K562 (cell line): Measurements from ENCODE around the gene BIRC7. TPM values are rescaled to one million over a fixed set of nuclear protein-coding genes. Genes with fewer than 3 reads are reported as not detected.

Source experiments
- ATAC-seq: fragments of 200-7000 bp; cut with Tn5 transposase; 3 replicates; pipeline ENCODE4 v1.9.1; 2020; ENCODE audit warnings: moderate library complexity
- BruUV-seq: library from RNA; stranded (reverse); fragments of 400-500 nt; replicated peaks from 2 replicates; lab custom pipeline; 2021; lab: Mats Ljungman, UMichigan
- CTCF ChIA-PET: fragments of 300-600 bp; formaldehyde crosslinking; extraction: SDS; loops from one replicate; lab custom pipeline; 2021; ENCODE audit warnings: low intra/inter-chr PET ratio; lab: Yijun Ruan, JAX
- POLR2A ChIA-PET: fragments of 300-600, 350-650 bp; sonication (Branson Sonifier 250); formaldehyde crosslinking; extraction: SDS; loops from one replicate; lab custom pipeline; 2021; ENCODE audit warnings: antibody characterized with exemption, inconsistent platforms; lab: Yijun Ruan, JAX
- DNase-seq, 4 experiments: peaks; one replicate each; pipeline versions ENCODE4 v3.0.0 to v3.0.0-alpha.2; 2011 to 2018; ENCODE audit warnings: low spot score in 3 of 4, mixed read lengths in 3 of 4; ENCODE audit errors: extremely low read depth in 1 of 4
- FAIRE-seq: peaks from 2 replicates; lab custom pipeline; 2011; peaks lifted over from hg19 to GRCh38; lab: Jason Lieb, UNC
- H2AFZ ChIP-seq: 2 replicates; pipeline ENCODE4 v1.6.0; 2011; ENCODE audit warnings: low read depth, low read length, control low read depth, inconsistent platforms
- H3K27ac ChIP-seq: fragments of 200-600 bp; 3 replicates; pipeline ENCODE4 v1.8.0; 2011; ENCODE audit warnings: low read depth, mild to moderate bottlenecking, control low read depth, inconsistent platforms, low read length, moderate library complexity, mixed read lengths; ENCODE audit errors: extremely low read depth
- H3K27me3 ChIP-seq, 2 experiments: fragments of 300-600 bp in 1 of 2; 2 replicates in 1 of 2; 3 replicates in 1 of 2; pipeline versions ENCODE4 v1.6.0 to v1.8.0; 2011; ENCODE audit warnings: inconsistent platforms in 2 of 2, low read length in 2 of 2, mild to moderate bottlenecking in 1 of 2, mixed read lengths in 1 of 2, moderate library complexity in 1 of 2; ENCODE audit not compliant: control insufficient read depth in 2 of 2, insufficient read depth in 2 of 2
- H3K36me3 ChIP-seq: fragments of 300-600 bp; 3 replicates; pipeline ENCODE4 v1.8.0; 2011; ENCODE audit warnings: mild to moderate bottlenecking, low read length, inconsistent platforms; ENCODE audit not compliant: control insufficient read depth, insufficient read depth
- H3K4me1 ChIP-seq, 2 experiments: fragments of 200-600 bp in 1 of 2; replicated peaks in 1 of 2; 2 replicates in 1 of 2; 3 replicates in 1 of 2; pipeline versions ENCODE4 v1.5.1 to v1.8.0; 2011; ENCODE audit warnings: inconsistent platforms in 2 of 2, low read length in 2 of 2, mild to moderate bottlenecking in 1 of 2, mixed read lengths in 1 of 2, moderate library complexity in 1 of 2; ENCODE audit not compliant: control insufficient read depth in 2 of 2, insufficient read depth in 2 of 2
- H3K4me2 ChIP-seq: 2 replicates; pipeline ENCODE4 v1.6.1; 2011; ENCODE audit warnings: low read length, control low read depth, inconsistent platforms, mixed read lengths; ENCODE audit not compliant: insufficient read depth
- H3K4me3 ChIP-seq: fragments of 200-600 bp; sonication (generic), shearing (Covaris generic); 2 replicates; pipeline ENCODE4 v1.5.1; 2016; ENCODE audit warnings: control low read depth, inconsistent platforms
- H3K79me2 ChIP-seq: fragments of 200-600 bp; 3 replicates; pipeline ENCODE4 v1.8.0; 2011; ENCODE audit warnings: low read length, inconsistent platforms; ENCODE audit not compliant: control insufficient read depth, insufficient read depth
- H3K9ac ChIP-seq, 2 experiments: 2 replicates each; pipeline versions ENCODE4 v1.6.0 to v1.6.1; 2011; ENCODE audit warnings: low read depth in 2 of 2, low read length in 2 of 2, control low read depth in 1 of 2, inconsistent platforms in 1 of 2, mild to moderate bottlenecking in 1 of 2, mixed read lengths in 1 of 2; ENCODE audit not compliant: insufficient read depth in 1 of 2
- H3K9me1 ChIP-seq: one replicate; pipeline ENCODE4 v1.6.0; 2011; ENCODE audit warnings: inconsistent platforms, mild to moderate bottlenecking, low read length, moderate library complexity; ENCODE audit not compliant: control insufficient read depth, insufficient read depth
- H3K9me3 ChIP-seq: replicated peaks from 2 replicates; pipeline ENCODE4 v1.5.1; 2011; ENCODE audit warnings: low read depth, low read length, inconsistent platforms; ENCODE audit not compliant: control insufficient read depth, insufficient read depth
- H4K20me1 ChIP-seq: replicated peaks from 2 replicates; pipeline ENCODE4 v1.6.1; 2011; ENCODE audit warnings: low read length, inconsistent platforms, mixed read lengths; ENCODE audit not compliant: control insufficient read depth, insufficient read depth
- BDP1 ChIP-seq: IDR thresholded peaks from 3 replicates; pipeline ENCODE4 v1.6.1; 2011; ENCODE audit not compliant: insufficient read length, insufficient read depth
- C11orf30 ChIP-seq: fragments of 450-650 bp; IDR thresholded peaks from 2 replicates; pipeline ENCODE4 v1.6.1; 2016; ENCODE audit warnings: low read depth, mild to moderate bottlenecking
- CBX3 ChIP-seq, 2 experiments: IDR thresholded peaks; 1 replicate in 1 of 2; 2 replicates in 1 of 2; pipeline ENCODE4 v1.6.1; 2012; ENCODE audit warnings: inconsistent platforms in 2 of 2, low read length in 2 of 2, borderline replicate concordance in 1 of 2, control low read depth in 1 of 2
- CBX8 ChIP-seq: fragments of 200-600 bp; sonication (generic); IDR thresholded peaks from 2 replicates; pipeline ENCODE4 v1.6.1; 2012; ENCODE audit warnings: borderline replicate concordance, mixed run types, low read depth, mild to moderate bottlenecking, moderate library complexity, mixed read lengths, low read length, control low read depth, inconsistent platforms; ENCODE audit not compliant: poor library complexity, severe bottlenecking; ENCODE audit errors: extremely low read depth
- NR2F6 ChIP-seq: fragments of 450-650 bp; formaldehyde crosslinking; IDR thresholded peaks from 2 replicates; pipeline ENCODE4 v1.4.0; 2020; ENCODE audit warnings: mild to moderate bottlenecking
- NR4A1 ChIP-seq, 2 experiments: fragments of 250-450 bp in 1 of 2; fragments of 450-650 bp in 1 of 2; sonication (Bioruptor Pico) in 1 of 2; IDR thresholded peaks; 2 replicates each; pipeline versions ENCODE4 v1.4.0 to v1.6.1; 2016 to 2020; ENCODE audit warnings: mild to moderate bottlenecking in 2 of 2, missing compliant biosample characterization in 1 of 2, missing genetic modification characterization in 1 of 2, moderate library complexity in 1 of 2
- PHTF2 ChIP-seq: fragments of 250-450 bp; sonication (Bioruptor Pico); IDR thresholded peaks from 2 replicates; pipeline ENCODE4 v1.5.0; 2021; ENCODE audit warnings: mild to moderate bottlenecking
- POLR2AphosphoS2 ChIP-seq: IDR thresholded peaks from 2 replicates; pipeline ENCODE4 v1.6.1; 2012; ENCODE audit warnings: low read length, improper control_type of control experiment
- SMARCC2 ChIP-seq: fragments of 450-650 bp; IDR thresholded peaks from 2 replicates; pipeline ENCODE4 v1.6.1; 2017; ENCODE audit warnings: antibody characterized with exemption, moderate library complexity, mild to moderate bottlenecking, low read depth
- TCF3 ChIP-seq: sonication (generic); formaldehyde crosslinking; IDR thresholded peaks from 2 replicates; pipeline ENCODE4 v1.4.0; 2020; ENCODE audit warnings: mild to moderate bottlenecking, missing genetic modification reagents
- U2AF1 ChIP-seq: fragments of 200-400 bp; formaldehyde crosslinking; optimal IDR thresholded peaks from 2 replicates; pipeline ENCODE3; 2017; ENCODE audit warnings: mild to moderate bottlenecking, low read depth, low read length, moderate library complexity
- XRCC3 ChIP-seq: fragments of 450-650 bp; IDR thresholded peaks from 2 replicates; pipeline ENCODE4 v1.6.1; 2017; ENCODE audit warnings: mild to moderate bottlenecking, moderate library complexity
- ZC3H11A ChIP-seq: IDR thresholded peaks from 2 replicates; pipeline ENCODE4 v1.6.1; 2012; ENCODE audit warnings: low read depth, low read length, improper control_type of control experiment
- ZNF253 ChIP-seq: fragments of 250-450 bp; sonication (Bioruptor Pico); conservative IDR thresholded peaks from 2 replicates; pipeline ENCODE4 v1.6.1; 2021; ENCODE audit warnings: mild to moderate bottlenecking
- WGBS: fragments of 100-300 bp; shearing (Covaris generic); methylation state at CpG from one replicate; pipeline ENCODE4 v1.1.6; 2016; ENCODE audit warnings: low coverage, mixed read lengths; ENCODE audit not compliant: insufficient coverage; ENCODE audit errors: missing lambda C conversion rate; 5-methylcytosine and 5-hydroxymethylcytosine counted together
- in situ Hi-C: fragments of 300-500 bp; cut with MboI; formaldehyde crosslinking; loops from 4 replicates; pipeline ENCODE4 v1.15.0; 2018; ENCODE audit warnings: inconsistent platforms, mixed read lengths
- intact Hi-C: fragments of 100-400 bp; cut with micrococcal nuclease; formaldehyde crosslinking; loops from 2 replicates; pipeline ENCODE4 v1.14.2; 2022
- polyA plus RNA-seq, 8 experiments: library from polyadenylated mRNA; depleted of rRNA in 4 of 8; stranded (reverse) in 5 of 8; unstranded in 3 of 8; fragments of >200 nt; fragmentation: Nextera tagmentation in 2 of 8; fragmentation: Illumina TruSeq in 1 of 8; extraction: Ambion mirVana in 2 of 8; extraction: Trizol in 1 of 8; gene quantifications; 2 replicates each; pipeline versions ENCODE4 v1.2.1 to v1.2.3, GENCODE V29; 2011 to 2014; ENCODE audit warnings: inconsistent platforms in 1 of 8, missing spikeins in 1 of 8
- total RNA-seq, 7 experiments: library from RNA; depleted of rRNA in 6 of 7; stranded (reverse); fragments of >200 nt in 6 of 7; fragmentation: Illumina TruSeq in 2 of 7; extraction: Trizol in 2 of 7; gene quantifications; 2 replicates each; pipeline versions ENCODE4 v1.2.1 to v1.2.3, GENCODE V29; 2011 to 2021; ENCODE audit warnings: low replicate concordance in 1 of 7
- TF ChIP-seq, protein P1 (sequence below): fragments of 250-450 bp; sonication (Bioruptor Pico); IDR thresholded peaks from 2 replicates; pipeline ENCODE4 v1.6.1; 2021; ENCODE audit warnings: mild to moderate bottlenecking
- TF ChIP-seq, protein P2 (sequence below): fragments of 450-650 bp; formaldehyde crosslinking; IDR thresholded peaks from 2 replicates; pipeline ENCODE4 v1.4.0; 2020; ENCODE audit warnings: mild to moderate bottlenecking, moderate library complexity

BIRC7 gene
- total and polyA plus RNA-seq, 9 of the 15 experiments (the other 6 are each of a cell fraction or from before 2014, with no cell fraction given): 0.14 to 0.19 (median 0.16) TPM; not detected in 5

DNA sequence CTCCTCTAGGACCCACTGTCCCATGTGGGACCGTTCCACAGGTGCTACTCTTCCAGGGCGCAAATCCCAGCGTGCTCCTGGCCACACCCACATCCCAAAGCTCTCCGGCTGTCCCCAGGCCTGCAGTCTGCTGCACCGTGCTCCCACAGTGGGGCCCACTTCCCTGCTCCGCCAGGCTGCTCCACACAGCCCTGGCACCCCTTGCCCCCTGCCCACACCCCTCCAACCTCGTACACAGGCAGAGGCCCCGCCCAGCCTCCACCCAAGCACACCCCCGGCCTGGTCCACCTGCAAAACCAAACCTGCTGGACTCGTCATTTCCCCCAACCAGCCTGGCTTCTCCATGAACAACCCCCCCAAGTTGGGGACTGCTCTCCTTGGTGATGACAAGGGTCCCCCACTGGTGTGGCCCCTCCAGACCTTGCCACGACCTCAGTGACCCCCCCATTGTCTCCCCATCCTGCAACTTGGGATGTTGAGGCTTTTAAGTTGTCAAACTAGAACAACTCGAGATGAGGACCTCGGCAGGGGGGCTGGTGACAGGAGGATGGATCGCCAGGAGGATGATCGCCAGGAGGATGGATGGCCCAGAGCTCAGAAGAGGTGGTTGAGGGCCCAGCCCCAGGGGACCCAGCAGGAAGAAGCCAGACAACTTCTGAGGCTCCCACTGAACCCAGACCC is 46.9 kb upstream of the BIRC7 start (continued):
- no peak for TF ChIP-seq CBX8

DNA sequence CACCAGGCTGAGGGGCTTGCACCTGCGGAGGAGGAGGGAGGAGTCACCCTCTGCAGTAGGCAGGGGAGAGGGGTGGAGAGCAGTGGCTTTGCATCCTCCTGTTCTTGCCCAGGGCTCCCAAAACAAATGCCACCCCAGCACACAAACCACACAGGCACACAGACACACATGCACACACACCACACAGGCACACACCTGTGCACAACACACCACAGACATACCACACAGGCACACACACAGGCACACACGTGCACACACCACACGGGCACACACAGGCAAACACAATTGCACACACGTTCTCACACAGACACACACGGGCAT is 46.4 kb upstream of the BIRC7 start:
- Histone ChIP-seq H3K4me1 (peaks cover 0 to 10% of the 10 kb centered on the region in 2 experiments; a peak in 1 of 5 replicates), H3K27ac (no peak overlapping the region), H2AFZ (no peak overlapping the region), H3K9ac (no peak overlapping the region), H3K9me1 (no peaks in the 10 kb centered on the region), H3K79me2 (no peaks in the 10 kb centered on the region), H3K27me3 (peaks cover 0 to 5% of the 10 kb centered on the region in 2 experiments; a peak in 1 of 5 replicates), H3K9me3 (peaks cover 15% of the 10 kb centered on the region), H3K4me3 (no peak overlapping the region), H4K20me1 (peaks cover 15% of the 10 kb centered on the region; the same call in 1 of the 2 replicates), H3K4me2 (no peak overlapping the region), H3K36me3 (no peaks in the 10 kb centered on the region)
- POLR2A ChIA-PET: no interaction called here
- ATAC-seq (no peak), DNase-seq (no peak), FAIRE-seq (no peak)
- BruUV-seq: no TSS peak
- TF ChIP-seq ZC3H11A (no peak), C11orf30 (no peak), POLR2AphosphoS2 (no peak), SMARCC2 (no peak), XRCC3 (no peak), BDP1 (no peak), NR2F6 (CRISPR knock-in tag) (no peak), U2AF1 (no peak), TCF3 (no peak), ZNF253 (no peak), CBX3 (IDR thresholded peaks at IDR 0.05; ENCODE audit: borderline replicate concordance in 1 of 2, low read length in 2 of 2) (no peak), PHTF2 (CRISPR knock-in tag) (no peak), NR4A1 (CRISPR knock-in tag; IDR thresholded peaks at IDR 0.05) (no peak), NR4A1 (tag; IDR thresholded peaks at IDR 0.05) (no peak)
- TF ChIP-seq, protein P1, sequence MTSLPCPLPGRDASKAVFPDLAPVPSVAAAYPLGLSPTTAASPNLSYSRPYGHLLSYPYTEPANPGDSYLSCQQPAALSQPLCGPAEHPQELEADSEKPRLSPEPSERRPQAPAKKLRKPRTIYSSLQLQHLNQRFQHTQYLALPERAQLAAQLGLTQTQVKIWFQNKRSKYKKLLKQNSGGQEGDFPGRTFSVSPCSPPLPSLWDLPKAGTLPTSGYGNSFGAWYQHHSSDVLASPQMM: no peak
- TF ChIP-seq, protein P2, sequence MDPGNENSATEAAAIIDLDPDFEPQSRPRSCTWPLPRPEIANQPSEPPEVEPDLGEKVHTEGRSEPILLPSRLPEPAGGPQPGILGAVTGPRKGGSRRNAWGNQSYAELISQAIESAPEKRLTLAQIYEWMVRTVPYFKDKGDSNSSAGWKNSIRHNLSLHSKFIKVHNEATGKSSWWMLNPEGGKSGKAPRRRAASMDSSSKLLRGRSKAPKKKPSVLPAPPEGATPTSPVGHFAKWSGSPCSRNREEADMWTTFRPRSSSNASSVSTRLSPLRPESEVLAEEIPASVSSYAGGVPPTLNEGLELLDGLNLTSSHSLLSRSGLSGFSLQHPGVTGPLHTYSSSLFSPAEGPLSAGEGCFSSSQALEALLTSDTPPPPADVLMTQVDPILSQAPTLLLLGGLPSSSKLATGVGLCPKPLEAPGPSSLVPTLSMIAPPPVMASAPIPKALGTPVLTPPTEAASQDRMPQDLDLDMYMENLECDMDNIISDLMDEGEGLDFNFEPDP (CRISPR knock-in tag): no peak
- CTCF ChIA-PET: no interaction called here
- WGBS: 0% methylated on average over 4 of the region's 5 CpGs
- in situ Hi-C loops: no loop called here
- intact Hi-C loops: no loop called here
